KOPT-K1 (cell line): ENCODE results near the gene ABCB8.

Source experiments
- H3K27ac ChIP-seq: fragments of 200-600 bp; sonication (generic); 2 replicates; pipeline ENCODE4 v1.5.1; 2016; ENCODE audit warnings: antibody characterized with exemption, mild to moderate bottlenecking, low read depth, low read length; ENCODE audit not compliant: poor library complexity, severe bottlenecking
- H3K36me3 ChIP-seq: fragments of 200-600 bp; sonication (generic); 2 replicates; pipeline ENCODE4 v1.5.1; 2017; ENCODE audit warnings: antibody characterized with exemption, mild to moderate bottlenecking, low read length, moderate library complexity; ENCODE audit not compliant: insufficient read depth
- H3K9me3 ChIP-seq: fragments of 200-600 bp; sonication (generic); 2 replicates; pipeline ENCODE4 v1.5.1; 2017; ENCODE audit warnings: antibody characterized with exemption, low read length, mild to moderate bottlenecking; ENCODE audit not compliant: insufficient read depth, poor library complexity, severe bottlenecking

Gene ABCB8

GRCh38 chr7:151046603-151047573 is 18.6 kb downstream of the ABCB8 start:
- Histone ChIP-seq H3K36me3 (peaks cover 36% of the 10 kb centered on the region), H3K27ac (no peak overlapping the region)

GRCh38 chr7:151047976-151048815 is 19.9 kb downstream of the ABCB8 start, which contains the start of gene ASIC3:
TSS of gene ASIC3 (plus strand) at chr7:151048531. CDS start at chr7:151048886, 355 bp downstream.
- H3K27ac ChIP-seq = no peak within 1 kb of the TSS
- peaks cover 24% of the 10 kb centered on the region for H3K36me3 ChIP-seq
- no peaks in the 10 kb centered on the region for H3K9me3 ChIP-seq

More at GRCh38 chr7:151046603-151047573, 18.6 kb downstream of the ABCB8 start:
- no peaks in the 10 kb centered on the region for H3K9me3 ChIP-seq

GRCh38 chr7:151048911-151049463 is 20.7 kb downstream of the ABCB8 start:
- H3K27ac ChIP-seq = no peak overlapping the region
- peaks cover 23% of the 10 kb centered on the region for H3K36me3 ChIP-seq
- no peaks in the 10 kb centered on the region for H3K9me3 ChIP-seq

- no peaks in the 10 kb centered on the region for H3K9me3 ChIP-seq
- 0 out of 2 replicates have a peak, but pooled peaks cover 4% of the 10 kb centered on the region for H3K36me3 ChIP-seq
- no peak overlapping the region for H3K27ac ChIP-seq
Observed at GRCh38 chr7:151051108-151051507, 22.9 kb downstream of the ABCB8 start.

- Histone ChIP-seq H3K27ac (no peak overlapping the region), H3K36me3 (no peaks in the 10 kb centered on the region), H3K9me3 (no peaks in the 10 kb centered on the region)
Observed at GRCh38 chr7:151053096-151053495, 24.8 kb downstream of the ABCB8 start.

- H3K36me3 ChIP-seq = no peaks in the 10 kb centered on the region
- no peak overlapping the region for H3K27ac ChIP-seq
- no peaks in the 10 kb centered on the region for H3K9me3 ChIP-seq
Observed at GRCh38 chr7:151053751-151054150, 25.5 kb downstream of the ABCB8 start.

- no peaks in the 10 kb centered on the region for H3K36me3 ChIP-seq
- no peak overlapping the region for H3K27ac ChIP-seq
- no peaks in the 10 kb centered on the region for H3K9me3 ChIP-seq
Observed at GRCh38 chr7:151056283-151056665, 28.0 kb downstream of the ABCB8 start.

- no peaks in the 10 kb centered on the region for H3K9me3 ChIP-seq
- H3K27ac ChIP-seq = peak overlapping the region; percentile 67
- H3K36me3 ChIP-seq = no peaks in the 10 kb centered on the region
Observed at GRCh38 chr7:151056666-151057505, 28.6 kb downstream of the ABCB8 start.

- peak within 1 kb of the TSS; percentile 67 for H3K27ac ChIP-seq
- H3K9me3 ChIP-seq = no peaks in the 10 kb centered on the region
- no peaks in the 10 kb centered on the region for H3K36me3 ChIP-seq
Observed at GRCh38 chr7:151057506-151057988, 29.3 kb downstream of the ABCB8 start, which contains the start of gene CDK5. TSS of gene CDK5 (minus strand) at chr7:151057897. CDS start at chr7:151057848, 49 bp downstream.

GRCh38 chr7:151057989-151058780 is 29.9 kb downstream of the ABCB8 start:
- H3K9me3 ChIP-seq = no peaks in the 10 kb centered on the region
- H3K36me3 ChIP-seq = peaks cover under 1% of the 10 kb centered on the region; the same call in 1 of the 2 replicates
- H3K27ac ChIP-seq = peak overlapping the region; percentile 67

- H3K36me3 ChIP-seq = peaks cover 5% of the 10 kb centered on the region; the same call in 1 of the 2 replicates
- H3K27ac ChIP-seq = peak overlapping the region; percentile 67
- H3K9me3 ChIP-seq = no peaks in the 10 kb centered on the region
Observed at GRCh38 chr7:151058781-151059366, 30.6 kb downstream of the ABCB8 start.

GRCh38 chr7:151059367-151060112 is 31.3 kb downstream of the ABCB8 start, which contains the start of gene SLC4A2:
TSS of gene SLC4A2 (plus strand) at chr7:151059589. CDS start at chr7:151061988, 2,399 bp downstream.
- Histone ChIP-seq H3K9me3 (no peaks in the 10 kb centered on the region), H3K27ac (peak within 1 kb of the TSS; percentile 67), H3K36me3 (peaks cover 11% of the 10 kb centered on the region)
